Mammary epithelial cell (primary cell): Measurements from ENCODE around the gene SELENOW.
"Not testable (repeated sequence)": the region's sequence is repeated elsewhere in the genome, so short reads cannot be mapped to it uniquely, and the experiment has no call there.

Experiments
- CTCF ChIP-seq, 2 donors: IDR thresholded peaks in 1 of 2; conservative IDR thresholded peaks in 1 of 2; 2 replicates each; pipeline ENCODE4 v1.5.1; 2011 to 2012; ENCODE audit warnings: inconsistent platforms in 2 of 2, low read length in 2 of 2, mild to moderate bottlenecking in 2 of 2, control low read depth in 1 of 2, low read depth in 1 of 2; ENCODE audit not compliant: insufficient read depth in 1 of 2; ENCODE audit errors: extremely low read depth in 1 of 2
- EZH2 ChIP-seq: IDR thresholded peaks from 2 replicates; pipeline ENCODE4 v1.6.1; 2012; ENCODE audit warnings: low read length, inconsistent platforms, borderline replicate concordance

GRCh38 chr19:47803148-47803547, 24.6 kb downstream of the SELENOW start:
- TF ChIP-seq EZH2; CTCF (conservative IDR thresholded peaks at IDR 0.05 in 1 of 2, IDR thresholded peaks at IDR 0.05 in 1 of 2; ENCODE audit: extremely low read depth in 1 of 2, insufficient read depth in 1 of 2, low read depth in 1 of 2, low read length in 2 of 2): not testable (repeated sequence)
